ENCODE data around the gene VANGL1. TPM values are rescaled to one million over a fixed set of nuclear protein-coding genes. Genes with fewer than 3 reads are reported as not detected.

Gene VANGL1
- total RNA-seq, 2 donors from 2014 or later: 17.5 to 18.6 TPM

DNA sequence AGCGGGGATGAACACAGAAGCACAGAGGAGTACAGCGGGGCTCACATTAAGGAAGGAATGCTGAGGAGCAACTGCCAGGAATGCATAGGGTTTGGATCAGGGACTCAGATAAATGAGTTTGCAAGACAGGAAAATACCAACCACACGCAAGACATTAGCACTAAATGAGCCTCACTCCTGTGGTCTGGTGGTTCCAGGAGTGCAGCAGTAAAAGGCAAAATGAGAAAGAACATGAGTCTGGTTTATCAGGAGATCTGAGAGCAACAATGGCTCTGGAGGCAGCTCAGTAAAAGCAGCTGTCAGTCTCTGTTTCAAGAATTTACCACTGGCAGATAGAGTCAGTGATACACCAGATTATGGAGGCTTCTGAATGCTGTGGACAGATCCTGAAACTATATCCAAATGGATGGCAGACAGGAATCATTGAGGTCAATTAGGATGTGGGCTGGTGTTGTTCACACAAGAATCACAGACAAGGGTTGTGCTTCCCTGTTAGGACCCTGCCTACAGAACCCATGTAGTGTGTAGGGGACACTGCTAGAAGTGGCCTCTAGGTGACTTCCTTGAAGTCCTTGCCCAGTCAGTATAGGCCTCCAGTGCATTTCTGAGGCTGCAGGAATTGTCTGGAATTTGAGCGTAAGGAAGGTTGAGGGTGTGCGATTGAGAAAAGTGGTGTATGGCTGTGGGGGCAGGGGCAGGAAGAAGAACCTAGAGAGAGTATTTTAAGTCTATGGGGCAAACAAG lies 76.4 kb downstream of the VANGL1 start:
- DNase-seq: no peak
- intact Hi-C loops (cut with DNase I, micrococcal nuclease): loop anchor here in 1 of 2 donors (5.0 kb wide), 1 partner anchor 44 kb away; no protein-coding TSS in a partner anchor
- no peak for ATAC-seq

- ATAC-seq: no peak
- no peak for DNase-seq
- intact Hi-C loops (cut with DNase I, micrococcal nuclease): loop anchor here in 1 of 2 donors (5.0 kb wide), 1 partner anchor 43 kb away; no protein-coding TSS in a partner anchor
Measured at GRCh38 chr1:115719285-115719684, 77.5 kb downstream of the VANGL1 start.

DNA sequence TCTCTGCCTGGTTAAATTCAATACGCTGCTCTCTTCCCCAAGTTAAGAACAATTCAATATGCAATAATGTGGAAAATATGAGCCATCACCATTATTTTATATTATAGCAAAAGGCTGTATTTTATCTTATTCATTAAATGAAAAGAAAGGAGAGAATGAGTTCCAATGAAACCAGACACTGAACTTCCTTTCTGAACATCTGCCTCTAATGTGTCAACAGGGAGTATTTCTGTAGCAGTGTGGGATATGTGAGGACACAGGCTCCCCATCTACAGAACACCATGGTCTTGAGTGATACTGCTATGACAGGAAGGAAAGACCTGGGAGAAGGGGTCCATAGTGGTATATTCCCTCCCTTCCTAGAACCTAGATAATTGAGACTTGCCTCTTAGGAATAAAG lies 80.5 kb downstream of the VANGL1 start:
- intact Hi-C loops (cut with DNase I, micrococcal nuclease): no loop called here
- no peak for DNase-seq
- ATAC-seq: no peak

GRCh38 chr1:115723756-115724155 lies 82.0 kb downstream of the VANGL1 start:
- ATAC-seq (no peak), DNase-seq (no peak)
- intact Hi-C loops (cut with DNase I, micrococcal nuclease): no loop called here

DNA sequence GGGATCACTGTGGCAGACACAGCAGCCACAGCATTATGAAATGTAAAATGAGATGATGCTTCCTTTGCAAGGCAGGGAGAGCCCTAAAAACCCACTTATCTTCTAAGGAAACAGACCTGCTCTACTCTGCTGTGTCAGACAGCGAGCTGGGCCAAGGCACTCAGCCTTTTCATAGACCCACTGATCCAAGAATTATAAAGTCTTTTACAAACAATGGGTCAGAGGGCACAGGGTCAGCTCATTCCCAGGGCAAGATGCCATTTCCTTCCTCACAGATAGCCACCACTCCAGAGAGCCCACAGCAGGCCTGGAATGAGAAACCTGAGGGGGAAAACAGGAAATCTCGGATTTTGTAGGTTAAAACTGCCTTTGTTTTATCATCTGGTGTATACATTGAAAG lies 83.8 kb downstream of the VANGL1 start:
- intact Hi-C loops (cut with DNase I, micrococcal nuclease): no loop called here
- ATAC-seq: no peak
- no peak for DNase-seq

DNA sequence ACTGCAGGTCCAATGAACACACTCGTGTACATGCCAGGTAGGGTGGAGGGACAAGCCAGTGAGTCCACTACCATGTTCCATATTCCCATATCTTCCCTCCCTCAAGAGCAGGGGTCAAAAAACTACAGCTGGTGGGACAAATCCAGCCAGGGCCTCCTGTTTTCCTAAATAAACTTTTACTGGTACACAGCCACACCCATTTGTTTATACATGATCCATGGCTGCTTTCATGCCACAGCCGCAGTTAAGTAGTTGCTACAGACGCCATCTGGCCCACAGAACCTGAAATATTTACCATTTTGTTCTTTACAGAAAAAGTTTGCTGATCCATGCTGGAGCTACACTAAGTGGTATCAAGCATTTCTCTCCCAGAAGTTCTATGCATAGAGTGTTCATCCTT lies 84.4 kb downstream of the VANGL1 start:
- DNase-seq (no peak), ATAC-seq (no peak)
- intact Hi-C loops (cut with DNase I, micrococcal nuclease): no loop called here

DNA sequence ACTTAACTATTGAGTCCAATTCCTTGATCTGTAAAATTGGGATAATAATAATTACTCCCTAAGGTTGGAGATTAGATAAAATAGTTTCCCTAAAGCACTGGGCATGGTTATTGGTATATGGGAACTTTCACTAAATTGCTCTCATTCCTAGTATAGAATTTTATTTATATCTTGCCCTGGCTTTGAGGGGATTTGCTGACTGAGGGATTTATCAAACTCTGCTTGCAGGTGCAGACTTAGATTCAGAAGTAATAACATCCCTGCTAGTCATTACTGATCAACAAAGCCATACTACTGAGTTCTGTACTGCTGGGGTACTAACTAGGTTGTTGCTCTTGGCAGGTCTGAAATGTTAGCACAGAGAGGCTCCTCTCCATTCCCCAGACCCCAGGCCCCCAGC lies 84.8 kb downstream of the VANGL1 start:
- intact Hi-C loops (cut with DNase I, micrococcal nuclease): no loop called here
- DNase-seq (no peak), ATAC-seq (no peak)

DNA sequence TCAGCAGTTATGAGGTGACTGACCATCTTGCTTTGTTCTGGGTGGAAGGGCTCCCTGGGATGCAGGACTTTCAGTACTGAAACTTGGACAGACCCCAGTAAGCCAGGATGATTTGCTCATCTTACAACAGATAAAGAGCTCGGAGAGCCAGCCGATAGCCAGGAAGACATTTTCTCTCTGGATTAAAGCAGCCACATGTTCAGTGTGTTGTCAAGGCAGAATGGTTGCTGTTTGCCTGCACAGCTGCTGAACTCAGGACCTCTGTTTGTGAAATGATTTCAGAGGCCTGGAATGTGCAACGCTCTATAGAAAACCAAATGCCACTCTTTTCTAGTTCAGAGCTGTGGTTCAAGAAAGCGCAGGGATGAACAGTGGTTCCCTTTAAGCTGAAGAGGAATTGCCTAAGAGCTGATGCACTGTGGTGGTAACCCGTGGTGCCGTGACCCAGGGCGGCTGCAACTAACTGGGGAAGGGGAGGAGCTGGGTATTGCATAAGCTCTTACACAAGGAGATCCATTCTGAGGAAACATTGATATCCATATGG lies 86.0 kb downstream of the VANGL1 start:
- intact Hi-C loops (cut with DNase I, micrococcal nuclease): no loop called here
- no peak for ATAC-seq
- DNase-seq: peak; percentile 35 to 63

DNA sequence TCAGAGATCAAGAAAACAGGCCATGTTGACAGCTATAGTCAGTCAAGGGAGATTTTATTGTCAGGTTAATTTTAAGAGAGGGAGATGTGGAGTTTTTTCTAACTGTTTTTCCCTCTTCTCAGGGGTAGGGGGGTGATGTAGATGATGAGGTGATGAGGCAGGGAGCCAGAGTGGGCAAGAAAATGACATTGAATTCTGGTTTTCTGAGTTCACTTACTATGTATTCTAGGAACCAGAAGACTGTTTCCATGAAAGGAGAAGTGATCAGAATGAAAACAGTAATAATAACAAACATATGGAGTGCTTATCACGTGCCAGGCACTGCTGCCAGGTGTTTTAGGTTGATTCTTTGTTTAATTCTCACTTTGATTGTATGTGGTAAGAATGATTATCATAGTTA lies 86.6 kb downstream of the VANGL1 start:
- DNase-seq (no peak), ATAC-seq (no peak)
- intact Hi-C loops (cut with DNase I, micrococcal nuclease): no loop called here

- intact Hi-C loops (cut with DNase I, micrococcal nuclease): no loop called here
- DNase-seq (no peak), ATAC-seq (no peak)
Measured at GRCh38 chr1:115729756-115730155, 88.0 kb downstream of the VANGL1 start.

DNA sequence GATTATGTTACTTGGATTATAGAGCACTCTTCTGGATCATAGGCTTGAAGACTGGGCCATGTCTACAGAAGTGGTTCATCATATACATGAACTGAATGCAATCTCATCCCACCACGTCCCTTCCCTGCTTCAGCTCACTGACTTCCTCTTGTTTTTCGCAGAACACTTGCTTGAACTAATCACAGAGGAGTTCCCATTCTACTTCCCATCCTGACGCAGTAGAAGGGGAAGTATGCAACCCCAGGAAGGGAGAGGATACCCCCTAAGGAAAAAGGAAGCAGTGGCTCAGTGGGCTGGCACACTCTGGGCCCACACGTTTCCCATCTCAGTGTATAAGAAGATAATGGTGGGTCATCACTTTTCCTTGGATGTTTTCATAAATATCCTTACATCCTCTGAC lies 90.5 kb downstream of the VANGL1 start:
- no peak for ATAC-seq
- intact Hi-C loops (cut with DNase I, micrococcal nuclease): no loop called here
- no peak for DNase-seq

DNA sequence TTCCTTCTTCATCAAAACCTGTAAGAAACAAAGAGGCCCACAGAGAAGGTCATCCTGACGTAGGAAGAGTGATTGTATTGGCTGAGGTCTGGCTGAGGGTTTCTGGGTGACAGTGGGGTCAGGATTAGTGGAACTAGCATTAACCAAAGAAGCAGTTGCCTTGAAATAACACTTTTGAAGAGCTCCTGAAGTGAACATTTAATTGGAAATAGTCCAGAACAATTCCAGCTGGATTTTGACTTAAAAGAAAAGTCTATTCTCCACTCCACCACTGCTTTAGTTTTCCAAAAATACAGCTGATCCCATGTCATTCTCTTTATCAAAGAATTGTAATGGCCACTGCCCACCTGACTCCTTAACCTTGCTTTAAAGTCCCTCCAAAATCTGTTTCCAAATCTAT lies 99.0 kb downstream of the VANGL1 start:
- intact Hi-C loops (cut with DNase I, micrococcal nuclease): no loop called here
- DNase-seq (no peak), ATAC-seq (no peak)

DNA sequence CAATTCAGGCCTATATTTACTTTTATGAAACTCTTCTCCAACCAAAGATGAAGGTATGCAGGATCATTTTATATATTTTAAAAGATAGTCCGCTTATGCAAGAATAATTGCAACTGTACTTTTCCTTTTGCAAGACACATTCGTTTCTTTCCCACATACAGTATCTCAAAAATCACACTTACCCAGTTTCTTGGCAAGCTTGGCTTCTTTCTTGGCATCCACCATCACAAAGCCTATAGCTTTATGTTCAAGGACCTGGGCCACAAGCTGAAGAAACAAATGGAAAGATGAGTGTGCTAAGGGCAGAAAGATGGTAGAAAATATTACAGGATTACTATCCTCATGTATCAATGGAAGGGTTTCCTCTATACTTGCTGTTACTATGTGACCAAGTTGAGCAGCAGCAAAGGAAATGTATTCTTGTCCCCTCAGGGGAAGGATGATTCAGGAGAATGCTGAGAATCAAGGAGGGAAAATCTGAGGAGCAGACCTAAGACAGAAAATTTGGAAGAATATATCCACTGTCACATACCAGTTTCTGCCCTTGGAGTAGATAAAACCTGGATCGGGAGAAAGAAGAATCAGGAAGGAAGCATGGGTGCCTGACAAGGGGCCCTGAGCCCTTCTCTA lies 103.0 kb downstream of the VANGL1 start:
- DNase-seq (no peak), ATAC-seq (no peak)
- intact Hi-C loops (cut with DNase I, micrococcal nuclease): no loop called here

- intact Hi-C loops (cut with DNase I, micrococcal nuclease): no loop called here
- DNase-seq: no peak
- ATAC-seq: no peak
Measured at GRCh38 chr1:115746021-115746690, 104.4 kb downstream of the VANGL1 start.

Other genes with a start within 250 kb of the VANGL1 start
- gene CASQ2, start 126.7 kb downstream of the VANGL1 start, total RNA-seq: 1 to 10 TPM in 1 of 2 donors, under 1 TPM in 1; 0.46 to 6.6 TPM
- gene NHLH2, start 199.2 kb downstream of the VANGL1 start, total RNA-seq: not detected

Data from left colon (tissue), 2 donors.